Upper lobe of left lung (tissue), 6 donors: ENCODE data around the gene LEFTY2. TPM values are rescaled to one million over a fixed set of nuclear protein-coding genes. Genes with fewer than 3 reads are reported as not detected.

Experiments
- ATAC-seq, 2 donors: fragments of 200-7000 bp; cut with Tn5 transposase; one replicate each; pipeline ENCODE4 v1.9.1; 2022; ENCODE audit warnings: mild to moderate bottlenecking in 2 of 2, moderate library complexity in 2 of 2; ENCODE audit not compliant: low FRiP score in 2 of 2
- DNase-seq, 2 donors: peaks; one replicate each; pipeline ENCODE4 v3.0.0-alpha.2; 2019 to 2020
- H3K27ac ChIP-seq, 4 donors: fragments of 200-600 bp; sonication (generic); one replicate each; pipeline ENCODE4 v1.5.1; 2016 to 2019
- H3K27me3 ChIP-seq, 4 donors: fragments of 200-600 bp; sonication (generic); one replicate each; pipeline ENCODE4 v1.5.1; 2017 to 2019
- H3K36me3 ChIP-seq, 4 donors: fragments of 200-600 bp; sonication (generic); one replicate each; pipeline ENCODE4 v1.5.1; 2016 to 2019
- H3K4me1 ChIP-seq, 4 donors: fragments of 200-600 bp; sonication (generic); one replicate each; pipeline ENCODE4 v1.5.1; 2018 to 2019
- H3K4me3 ChIP-seq, 4 donors: fragments of 200-600 bp; sonication (generic); one replicate each; pipeline ENCODE4 v1.5.1; 2017 to 2019; ENCODE audit warnings: mild to moderate bottlenecking in 2 of 4, moderate library complexity in 1 of 4
- H3K9me3 ChIP-seq, 4 donors: fragments of 200-600 bp; sonication (generic); one replicate each; pipeline ENCODE4 v1.5.1; 2018 to 2019
- EP300 ChIP-seq, 4 donors: sonication (generic); formaldehyde crosslinking; IDR thresholded peaks; one replicate each; pipeline ENCODE4 v1.5.1; 2017; ENCODE audit warnings: antibody characterized with exemption in 4 of 4, control low read depth in 2 of 4
- POLR2A ChIP-seq, 4 donors: fragments of 450-650 bp; IDR thresholded peaks; one replicate each; pipeline ENCODE4 v1.5.1; 2016 to 2017; ENCODE audit warnings: antibody characterized with exemption in 4 of 4, mild to moderate bottlenecking in 2 of 4
- POLR2AphosphoS5 ChIP-seq, 2 donors: sonication (generic); formaldehyde crosslinking; IDR thresholded peaks; one replicate each; pipeline ENCODE4 v1.5.1; 2017; ENCODE audit warnings: antibody characterized with exemption in 2 of 2
- WGBS, 2 donors: methylation state at CpG; one replicate each; pipeline ENCODE4 v1.1.5; 2017 to 2018; 5-methylcytosine and 5-hydroxymethylcytosine counted together
- total RNA-seq, 6 donors: library from RNA; depleted of rRNA in 4 of 6; stranded (reverse); fragments of >200 nt in 4 of 6; gene quantifications; one replicate each; pipeline versions ENCODE4 v1.1.0 to v1.2.1, GENCODE V29; 2016 to 2021
- TF ChIP-seq, protein P1 (sequence below), 6 experiments: fragments of 450-650 bp in 4 of 6; fragments of 200-600 bp in 2 of 6; sonication (generic) in 2 of 6; IDR thresholded peaks; one replicate each; pipeline ENCODE4 v1.5.1; 2016 to 2019; ENCODE audit warnings: antibody characterized with exemption in 6 of 6
- donor health status: DM: no; HTN: no; CAD: no; lungs with moderate emphysema.
- donor health status: DM: no; HTN: yes; CAD: no; lungs with severe emphysema.

The LEFTY2 gene
- total RNA-seq, 6 donors from 2014 or later, result 0.44 to 2.9 (median 0.76) TPM; not detected in 2

DNA sequence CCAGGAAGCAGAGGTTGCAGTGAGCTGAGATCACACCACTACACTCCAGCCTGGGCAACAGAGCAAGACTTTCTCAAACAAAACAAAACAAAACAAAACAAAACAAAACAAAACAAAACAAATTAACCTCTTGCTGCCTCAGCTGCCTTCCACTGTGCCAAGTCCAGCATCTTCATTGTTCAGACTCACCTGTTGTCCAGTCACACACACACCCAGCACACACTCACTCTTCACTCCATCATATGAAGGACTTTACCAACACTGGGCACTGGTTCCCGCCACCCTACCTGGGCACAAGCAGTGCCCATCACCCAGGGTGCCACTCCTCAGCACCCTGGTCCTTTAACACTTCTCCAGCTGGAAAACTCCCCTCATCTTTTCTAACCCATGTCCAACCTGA, 31.5 kb downstream of the LEFTY2 start:
- no peaks in the 10 kb centered on the region for H3K9me3 ChIP-seq
- H3K27me3 ChIP-seq, result no peaks in the 10 kb centered on the region
- no peaks in the 10 kb centered on the region for H3K36me3 ChIP-seq
- H3K4me3 ChIP-seq, result no peak overlapping the region
- DNase-seq, result no peak
- peaks cover 5 to 11% (median 8%) of the 10 kb centered on the region in 4 donors for H3K4me1 ChIP-seq
- WGBS, 2 donors, result 83 to 90% methylated on average over 1 of the region's 1 CpG
- no peak overlapping the region for H3K27ac ChIP-seq
- TF ChIP-seq EP300 (IDR thresholded peaks at IDR 0.05), result no peak
- no peak for TF ChIP-seq POLR2AphosphoS5 (IDR thresholded peaks at IDR 0.05)
- TF ChIP-seq, protein P1, sequence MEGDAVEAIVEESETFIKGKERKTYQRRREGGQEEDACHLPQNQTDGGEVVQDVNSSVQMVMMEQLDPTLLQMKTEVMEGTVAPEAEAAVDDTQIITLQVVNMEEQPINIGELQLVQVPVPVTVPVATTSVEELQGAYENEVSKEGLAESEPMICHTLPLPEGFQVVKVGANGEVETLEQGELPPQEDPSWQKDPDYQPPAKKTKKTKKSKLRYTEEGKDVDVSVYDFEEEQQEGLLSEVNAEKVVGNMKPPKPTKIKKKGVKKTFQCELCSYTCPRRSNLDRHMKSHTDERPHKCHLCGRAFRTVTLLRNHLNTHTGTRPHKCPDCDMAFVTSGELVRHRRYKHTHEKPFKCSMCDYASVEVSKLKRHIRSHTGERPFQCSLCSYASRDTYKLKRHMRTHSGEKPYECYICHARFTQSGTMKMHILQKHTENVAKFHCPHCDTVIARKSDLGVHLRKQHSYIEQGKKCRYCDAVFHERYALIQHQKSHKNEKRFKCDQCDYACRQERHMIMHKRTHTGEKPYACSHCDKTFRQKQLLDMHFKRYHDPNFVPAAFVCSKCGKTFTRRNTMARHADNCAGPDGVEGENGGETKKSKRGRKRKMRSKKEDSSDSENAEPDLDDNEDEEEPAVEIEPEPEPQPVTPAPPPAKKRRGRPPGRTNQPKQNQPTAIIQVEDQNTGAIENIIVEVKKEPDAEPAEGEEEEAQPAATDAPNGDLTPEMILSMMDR (IDR thresholded peaks at IDR 0.05), result no peak
- no peak for TF ChIP-seq POLR2A (IDR thresholded peaks at IDR 0.05)
- no peak for ATAC-seq

DNA sequence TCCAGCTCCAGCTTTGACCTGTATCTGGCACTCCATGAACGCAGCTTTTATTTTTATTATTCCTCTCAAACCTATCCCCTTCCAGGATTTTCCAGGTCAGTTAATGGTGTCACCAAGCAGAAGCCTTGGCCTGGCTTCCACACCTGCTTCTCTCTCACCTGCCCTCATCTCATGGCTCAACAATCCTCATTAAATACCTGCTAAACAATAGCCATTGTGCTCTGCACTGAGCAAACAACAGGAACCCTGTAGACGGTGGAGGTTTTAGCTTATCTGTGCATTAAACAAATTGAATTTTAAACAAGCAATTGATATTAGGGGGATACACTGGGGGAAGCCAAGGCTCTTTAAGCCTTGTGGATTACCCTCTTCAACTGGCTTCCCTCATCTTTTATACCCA, 32.2 kb downstream of the LEFTY2 start:
- TF ChIP-seq POLR2AphosphoS5 (IDR thresholded peaks at IDR 0.05), result no peak
- ATAC-seq (no peak), DNase-seq (no peak)
- H3K27me3 ChIP-seq, result no peaks in the 10 kb centered on the region
- H3K9me3 ChIP-seq, result no peaks in the 10 kb centered on the region
- H3K4me1 ChIP-seq, result peaks cover 5 to 11% (median 8%) of the 10 kb centered on the region in 4 donors
- no peak overlapping the region for H3K4me3 ChIP-seq
- no peaks in the 10 kb centered on the region for H3K36me3 ChIP-seq
- 72 to 82% methylated on average over 2 of the region's 2 CpGs for WGBS, 2 donors
- H3K27ac ChIP-seq, result no peak overlapping the region

DNA sequence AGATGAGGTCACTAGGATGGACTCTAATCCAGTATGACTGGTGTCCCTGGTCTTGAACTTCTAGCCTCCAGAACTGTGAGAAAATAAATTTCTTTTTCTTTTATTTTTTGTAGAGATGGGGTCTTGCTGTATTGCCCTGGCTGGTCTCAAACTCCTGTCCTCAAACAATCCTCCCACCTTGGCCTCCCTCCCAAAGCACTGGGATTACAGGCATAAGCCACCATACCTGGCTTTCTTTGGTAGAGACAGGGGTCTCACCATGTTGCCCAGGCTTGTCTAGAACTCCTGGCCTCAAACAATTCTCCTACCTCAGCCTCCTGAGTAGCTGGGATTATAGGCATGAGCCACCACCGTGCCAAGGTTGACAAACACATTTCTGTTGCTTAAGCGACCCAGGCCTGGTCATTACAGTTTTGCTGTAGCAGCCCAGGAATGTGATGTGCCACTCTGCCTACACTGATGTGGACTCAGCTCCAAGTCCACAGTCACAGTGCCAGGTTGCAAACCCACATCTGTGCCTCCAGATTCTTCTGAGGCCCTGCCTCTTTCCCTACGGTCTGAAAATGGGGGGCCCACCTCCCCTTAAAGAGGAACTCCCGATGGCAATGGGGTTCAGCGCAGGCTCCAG, 32.9 kb downstream of the LEFTY2 start:
- no peaks in the 10 kb centered on the region for H3K27me3 ChIP-seq
- H3K4me1 ChIP-seq, result peaks cover 5 to 11% (median 8%) of the 10 kb centered on the region in 4 donors
- TF ChIP-seq POLR2A (IDR thresholded peaks at IDR 0.05), result no peak
- TF ChIP-seq, protein P1 (IDR thresholded peaks at IDR 0.05), result no peak
- no peak for DNase-seq
- no peaks in the 10 kb centered on the region for H3K36me3 ChIP-seq
- no peak overlapping the region for H3K27ac ChIP-seq
- 69 to 89% methylated on average over 2 to 5 of the region's 5 CpGs for WGBS, 2 donors
- no peak overlapping the region for H3K4me3 ChIP-seq
- ATAC-seq, result no peak
- H3K9me3 ChIP-seq, result no peaks in the 10 kb centered on the region

DNA sequence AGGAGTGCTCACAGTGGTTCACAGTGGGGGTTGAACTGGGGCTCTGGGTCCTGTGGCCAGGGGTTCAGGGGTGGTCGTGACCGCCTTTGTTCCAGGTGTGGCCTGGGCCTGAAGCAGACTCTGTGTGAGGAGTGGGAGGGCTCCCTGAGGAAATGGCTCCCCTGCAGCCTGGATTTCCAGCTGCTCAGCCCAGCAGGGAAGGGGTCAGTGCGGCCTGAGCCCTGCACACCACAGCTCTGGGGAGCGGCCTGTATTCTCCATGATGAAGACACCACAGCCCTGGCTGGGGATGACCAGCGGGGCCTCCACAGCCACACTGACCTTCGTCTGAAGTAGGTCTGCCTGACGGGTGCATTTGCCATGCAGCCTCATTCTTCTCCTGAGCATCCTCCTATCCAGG, 33.7 kb downstream of the LEFTY2 start:
- TF ChIP-seq POLR2A (IDR thresholded peaks at IDR 0.05) (no peak), POLR2AphosphoS5 (IDR thresholded peaks at IDR 0.05) (no peak), EP300 (IDR thresholded peaks at IDR 0.05) (no peak)
- TF ChIP-seq, protein P1 (IDR thresholded peaks at IDR 0.05), result no peak
- Histone ChIP-seq H3K4me1 (peaks cover 5 to 11% (median 8%) of the 10 kb centered on the region in 4 donors), H3K27ac (no peak overlapping the region), H3K9me3 (no peaks in the 10 kb centered on the region), H3K36me3 (no peaks in the 10 kb centered on the region), H3K27me3 (no peaks in the 10 kb centered on the region), H3K4me3 (no peak overlapping the region)
- ATAC-seq, result no peak
- DNase-seq, result no peak
- WGBS, 2 donors, result 95% methylated on average over 3 to 7 of the region's 7 CpGs

DNA sequence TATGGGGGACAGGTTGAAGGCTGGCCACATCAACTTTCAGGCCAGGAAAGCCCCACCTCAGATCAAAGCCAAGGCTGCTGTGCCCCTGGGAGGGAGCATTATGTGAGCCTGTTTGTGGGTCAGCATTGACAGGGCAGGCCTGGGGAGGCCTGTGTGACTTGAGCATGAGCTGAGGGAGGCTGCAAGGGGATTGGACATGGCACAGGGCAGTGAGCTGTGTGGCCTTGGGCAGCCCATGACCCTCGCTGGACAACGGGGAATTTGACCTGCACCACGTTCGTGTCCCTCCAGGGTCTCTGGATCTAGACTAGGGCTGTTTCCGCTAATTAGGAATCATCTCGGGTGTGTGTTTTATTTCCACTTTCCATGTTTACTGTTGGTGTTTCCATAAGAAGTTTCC, 34.6 kb downstream of the LEFTY2 start:
- TF ChIP-seq EP300 (IDR thresholded peaks at IDR 0.05) (no peak), POLR2AphosphoS5 (IDR thresholded peaks at IDR 0.05) (no peak), POLR2A (IDR thresholded peaks at IDR 0.05) (no peak)
- TF ChIP-seq, protein P1 (IDR thresholded peaks at IDR 0.05), result no peak

More for the DNA sequence above, 34.6 kb downstream of the LEFTY2 start:
- ATAC-seq (no peak), DNase-seq (no peak)
- Histone ChIP-seq H3K36me3 (no peaks in the 10 kb centered on the region), H3K9me3 (no peaks in the 10 kb centered on the region), H3K4me3 (no peak overlapping the region), H3K27me3 (no peaks in the 10 kb centered on the region), H3K4me1 (peaks cover 5 to 7% (median 6%) of the 10 kb centered on the region in 4 donors), H3K27ac (no peak overlapping the region)
- 98 to 99% methylated on average over 6 of the region's 6 CpGs for WGBS, 2 donors
